Amygdala (tissue), 56 donors: Measurements from ENCODE around the gene COL6A1.
"Not testable (repeated sequence)": the region's sequence is repeated elsewhere in the genome, so short reads cannot be mapped to it uniquely, and the experiment has no call there.

Experiments used
- DNase-seq, 56 donors: peaks; one replicate each; lab custom pipeline; 2025; lab: John Stamatoyannopoulos, UW

The COL6A1 gene

DNA sequence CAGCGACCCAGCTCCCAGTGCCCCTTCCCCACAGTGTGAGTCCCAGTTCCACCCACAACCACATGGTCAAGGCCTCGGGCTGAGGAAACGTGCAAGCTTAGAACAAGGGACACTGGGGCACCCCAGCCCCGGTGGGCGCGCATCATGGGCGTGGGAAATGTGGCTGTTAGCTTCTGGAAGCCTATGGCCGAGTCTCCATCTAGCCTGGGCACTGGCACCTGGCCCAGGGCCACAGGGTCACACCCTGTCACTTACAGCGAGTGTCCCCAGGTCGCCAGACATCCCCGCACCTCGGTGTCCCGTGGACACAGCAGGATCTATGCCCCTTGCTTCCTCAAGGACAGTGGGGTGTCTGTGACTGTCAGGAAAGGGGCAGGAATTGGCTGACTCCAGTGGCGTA, 37.0 kb upstream of the COL6A1 start:
- DNase-seq: no peak

DNA sequence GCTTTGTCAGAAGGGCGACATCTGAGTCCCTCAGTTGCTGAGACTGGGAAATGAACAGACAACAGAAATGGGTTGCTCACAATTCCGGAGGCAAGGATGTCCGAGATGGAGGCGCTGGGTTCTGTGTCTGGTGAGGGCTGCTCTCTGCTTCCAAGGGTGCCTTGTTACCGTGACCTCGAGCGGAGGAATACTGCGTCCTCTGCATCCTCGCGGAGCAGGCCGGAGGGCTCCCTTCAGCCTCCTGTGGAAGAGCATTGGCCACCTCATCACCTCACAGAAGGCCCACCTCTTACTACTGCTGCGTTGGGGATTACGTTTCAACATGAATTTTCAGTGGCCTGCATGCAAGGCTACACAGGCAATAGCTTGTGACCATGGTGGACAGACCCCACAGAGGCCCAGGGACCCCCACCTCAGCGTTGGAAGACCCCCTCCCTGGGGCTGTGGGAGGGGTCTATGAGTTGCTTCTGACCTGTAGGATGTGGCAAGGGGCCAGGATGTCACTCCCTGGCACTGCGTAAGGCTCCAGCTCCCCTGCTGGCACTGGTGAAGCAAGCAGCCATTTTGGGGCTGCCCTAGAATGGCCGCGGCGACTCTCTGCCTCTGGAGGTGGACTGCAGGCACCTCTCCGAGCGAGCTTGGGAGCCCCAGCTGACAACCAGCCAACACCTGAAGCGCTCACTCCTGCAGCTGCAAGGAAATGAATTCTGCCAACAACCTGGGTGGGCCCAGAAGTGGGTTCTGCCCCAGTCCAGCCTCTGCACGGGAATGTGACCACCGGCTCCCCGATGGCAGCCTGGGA, 36.3 kb upstream of the COL6A1 start:
- no peak for DNase-seq

DNA sequence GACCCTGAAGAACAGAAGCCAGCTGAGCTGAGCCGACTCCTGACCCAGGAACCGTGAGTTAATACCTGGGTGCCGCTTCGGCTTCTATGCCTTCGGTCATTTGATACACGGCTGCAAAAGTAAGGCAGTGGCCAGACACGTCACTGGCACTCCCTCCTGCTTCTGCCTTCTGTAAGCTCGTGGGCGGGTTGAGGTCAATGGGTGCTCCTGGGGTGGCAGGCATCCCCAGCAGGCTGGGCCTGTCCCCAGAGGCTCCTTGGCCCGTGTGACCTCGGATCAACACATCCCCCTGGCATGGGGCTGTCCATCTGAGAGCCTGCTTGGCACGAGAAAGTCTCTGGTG, 35.7 kb upstream of the COL6A1 start:
- no peak for DNase-seq

DNA sequence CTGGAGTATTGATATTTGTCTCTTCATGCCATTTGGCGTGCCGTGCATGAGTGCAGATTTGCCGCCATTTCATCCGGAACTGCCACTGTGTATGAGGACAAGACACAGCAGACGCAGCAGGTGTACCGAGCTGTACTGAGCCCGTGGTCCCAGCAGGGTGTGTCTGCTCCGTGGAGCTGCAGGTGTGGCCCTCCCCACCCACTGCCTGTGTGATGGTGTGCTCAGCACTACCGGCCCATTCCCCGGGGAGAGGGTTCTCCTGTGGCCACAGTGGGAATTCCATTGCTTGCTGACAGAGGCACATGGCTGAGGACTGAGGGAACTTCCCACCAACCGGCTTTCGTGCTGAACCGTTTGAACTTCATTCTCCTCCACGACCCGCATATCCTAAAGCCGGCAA, 34.3 kb upstream of the COL6A1 start:
- no peak for DNase-seq

DNA sequence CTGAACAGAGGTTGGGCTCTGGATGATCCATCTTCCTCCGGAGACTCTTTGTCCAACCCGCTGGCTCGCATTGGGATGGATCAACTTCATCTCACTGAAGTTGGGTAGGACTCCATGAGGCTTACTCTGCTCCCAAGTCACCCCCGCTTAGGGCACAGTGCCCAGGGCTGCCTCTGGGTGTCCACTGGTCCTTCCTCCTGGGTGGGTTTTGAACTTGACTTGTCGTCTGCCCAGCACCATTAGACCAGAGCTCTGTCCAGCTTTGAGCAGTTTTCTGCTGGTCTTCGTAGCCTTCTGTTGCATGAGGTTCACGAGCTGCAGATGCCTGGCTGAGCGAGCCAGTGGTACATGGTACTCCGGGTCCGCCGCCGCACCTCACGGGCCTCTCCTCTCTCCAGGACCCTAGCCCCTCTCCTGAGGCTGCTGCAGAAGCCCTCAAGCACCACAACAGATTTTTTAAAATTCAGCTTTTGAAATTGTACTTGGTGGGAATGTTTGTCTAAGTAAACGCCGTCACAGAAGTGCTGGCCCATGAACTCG, 33.8 kb upstream of the COL6A1 start:
- no peak for DNase-seq

DNA sequence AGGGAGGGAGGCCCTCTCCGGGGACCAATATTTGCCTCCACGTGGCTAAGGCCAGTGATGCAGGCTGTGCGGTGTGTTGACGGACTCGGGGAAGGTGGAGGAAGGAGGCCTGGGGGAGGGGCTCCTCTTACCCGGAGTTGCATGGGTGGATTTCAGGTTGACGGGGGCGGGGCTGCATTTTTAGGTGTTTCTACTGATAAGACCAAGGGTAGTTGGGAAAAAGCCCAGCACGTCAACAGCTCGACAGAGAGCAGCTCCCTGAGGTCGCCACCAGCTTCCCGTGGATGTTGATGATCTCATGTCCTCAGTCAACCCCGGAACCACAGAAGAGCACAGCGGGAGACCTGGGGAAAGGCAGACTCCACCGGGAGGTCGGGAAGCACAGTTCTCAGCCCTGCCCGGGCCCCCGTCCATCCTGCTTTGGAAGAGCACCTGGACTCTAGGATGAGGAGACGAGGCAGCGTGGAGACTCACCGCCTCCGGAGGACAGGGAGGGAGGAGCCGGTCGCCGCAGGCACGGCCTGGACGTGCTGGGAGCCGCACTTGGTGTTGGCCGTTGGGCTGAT, 32.9 kb upstream of the COL6A1 start:
- DNase-seq: no peak

DNA sequence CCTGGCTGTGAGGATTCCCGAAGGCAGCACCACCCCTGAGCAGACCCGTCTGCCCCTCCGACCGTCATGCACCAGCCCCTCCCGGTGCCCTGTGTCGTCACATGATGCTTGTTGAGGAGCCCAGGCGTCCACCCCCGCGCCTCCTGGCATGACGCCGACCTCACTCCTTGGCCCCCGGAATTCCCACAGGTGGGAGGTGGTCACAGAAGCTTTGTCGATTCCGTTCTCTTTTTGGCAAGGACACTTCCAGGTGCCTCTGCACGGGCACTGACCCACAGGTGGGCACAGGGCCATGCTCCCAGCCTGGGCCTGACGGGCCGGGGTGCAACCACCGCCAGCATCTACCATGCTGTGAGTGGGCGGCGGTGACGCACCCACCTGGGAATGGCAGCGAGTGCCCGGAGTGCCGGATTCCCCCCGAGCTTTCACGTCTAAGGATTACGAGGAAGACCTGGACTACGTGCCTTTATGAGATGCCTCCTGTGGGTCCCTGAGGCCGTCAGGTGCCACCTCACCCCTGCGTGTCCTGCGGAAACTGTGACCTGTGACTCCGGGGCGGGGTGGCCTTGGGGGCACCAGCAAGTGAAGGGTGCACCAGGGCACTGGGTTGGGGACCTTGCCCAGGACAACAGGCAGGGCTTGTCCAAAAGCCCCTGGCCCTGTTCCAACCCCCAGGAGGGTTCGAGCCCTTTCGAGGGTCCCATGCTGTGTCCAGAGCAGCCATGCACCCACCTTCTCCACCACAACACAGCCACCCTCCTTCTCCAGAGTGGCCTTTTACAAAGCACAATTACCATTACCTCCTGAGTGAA, 31.4 kb upstream of the COL6A1 start:
- DNase-seq: no peak

DNA sequence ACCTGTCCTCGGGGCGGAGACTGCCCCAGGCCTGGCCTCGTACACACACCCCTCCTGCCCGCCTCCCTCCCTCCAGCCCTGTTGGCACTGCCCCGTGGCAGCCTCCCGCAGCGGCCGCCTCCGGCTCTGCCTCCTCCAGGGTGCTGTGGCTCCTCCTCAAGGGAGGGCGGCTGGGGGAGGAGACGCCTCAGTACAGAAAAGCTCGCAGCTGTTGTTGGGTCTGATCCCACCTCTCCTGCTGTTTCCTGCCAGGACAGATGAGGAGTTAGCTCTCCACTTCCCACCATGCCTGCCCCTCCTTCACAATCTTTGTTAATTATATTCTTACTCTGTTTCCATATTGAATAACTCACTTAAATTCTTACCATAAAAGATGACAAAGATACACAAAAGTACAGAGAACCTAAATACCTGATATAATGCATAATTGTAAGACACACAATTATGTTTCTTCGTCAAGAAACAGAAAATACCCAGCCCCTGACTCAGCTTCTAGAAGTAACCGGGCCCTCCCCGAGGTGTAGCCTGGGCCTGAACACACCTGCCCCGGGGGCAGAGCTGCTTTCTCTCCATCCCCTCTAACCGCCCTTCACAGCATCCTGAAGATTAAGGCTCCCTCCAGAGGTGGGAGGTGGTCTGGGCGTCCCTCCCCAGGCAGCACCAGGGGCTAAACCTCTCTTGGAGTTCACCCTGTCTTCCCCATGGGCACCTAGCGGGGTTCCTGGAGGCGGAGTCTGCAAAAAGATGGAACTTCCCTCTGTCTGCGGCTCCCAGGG, 30.6 kb upstream of the COL6A1 start:
- DNase-seq: no peak

DNA sequence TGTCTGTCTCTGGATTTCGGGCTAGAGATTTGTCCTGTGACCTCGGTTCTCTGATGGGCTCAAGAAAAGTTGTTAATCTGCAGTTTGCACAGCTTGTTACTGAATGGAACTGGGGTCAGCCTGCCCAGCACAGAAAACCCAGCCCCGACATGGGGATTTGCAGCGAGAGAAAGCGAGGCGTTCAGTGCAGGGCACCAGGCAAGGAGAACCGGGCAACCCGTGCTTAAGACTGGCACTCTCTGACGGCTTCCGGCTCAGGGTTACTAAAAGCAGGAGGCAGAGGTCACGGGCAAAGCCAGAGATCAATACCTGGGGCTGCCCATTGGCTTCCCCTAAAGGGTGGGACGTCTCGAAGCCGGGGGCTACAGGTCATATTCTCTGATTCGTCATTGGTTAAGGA, 29.9 kb upstream of the COL6A1 start:
- DNase-seq: no peak

DNA sequence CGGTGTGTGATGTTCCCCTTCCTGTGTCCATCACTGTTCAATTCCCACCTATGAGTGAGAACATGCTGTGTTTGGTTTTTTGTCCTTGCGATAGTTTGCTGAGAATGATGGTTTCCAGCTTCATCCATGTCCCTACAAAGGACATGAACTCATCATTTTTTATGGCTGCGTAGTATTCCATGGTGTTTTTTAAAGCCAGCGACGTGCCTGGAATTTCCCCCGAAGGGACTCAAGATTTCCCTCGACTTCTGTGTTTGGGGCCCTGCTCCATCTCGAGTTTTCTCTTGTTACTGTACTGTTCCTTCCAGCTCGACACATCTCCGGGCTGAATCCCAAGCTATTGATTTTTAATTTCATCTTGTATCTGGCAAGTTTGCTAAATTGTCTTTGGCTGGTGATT, 29.0 kb upstream of the COL6A1 start:
- DNase-seq: not testable (repeated sequence)

DNA sequence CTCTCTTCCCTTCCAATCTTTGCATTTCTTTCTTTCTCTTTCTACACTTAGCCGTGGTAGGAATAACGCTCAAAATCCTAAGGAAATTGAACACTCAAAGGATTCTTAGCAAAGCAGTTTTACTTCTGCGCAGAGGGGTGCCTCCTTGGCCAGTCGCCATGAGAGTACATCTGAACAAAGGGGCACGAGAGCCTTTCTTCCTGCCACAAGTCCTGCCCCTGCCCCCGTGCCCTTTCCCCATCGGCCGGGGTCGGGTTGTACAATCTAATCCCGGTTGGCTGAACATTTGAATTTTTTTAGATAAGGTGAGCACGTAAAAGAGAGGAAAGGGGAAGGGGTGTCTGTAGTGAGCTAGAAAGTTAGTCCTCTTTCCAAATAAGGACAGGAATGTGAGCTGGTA, 28.6 kb upstream of the COL6A1 start:
- DNase-seq: no peak

DNA sequence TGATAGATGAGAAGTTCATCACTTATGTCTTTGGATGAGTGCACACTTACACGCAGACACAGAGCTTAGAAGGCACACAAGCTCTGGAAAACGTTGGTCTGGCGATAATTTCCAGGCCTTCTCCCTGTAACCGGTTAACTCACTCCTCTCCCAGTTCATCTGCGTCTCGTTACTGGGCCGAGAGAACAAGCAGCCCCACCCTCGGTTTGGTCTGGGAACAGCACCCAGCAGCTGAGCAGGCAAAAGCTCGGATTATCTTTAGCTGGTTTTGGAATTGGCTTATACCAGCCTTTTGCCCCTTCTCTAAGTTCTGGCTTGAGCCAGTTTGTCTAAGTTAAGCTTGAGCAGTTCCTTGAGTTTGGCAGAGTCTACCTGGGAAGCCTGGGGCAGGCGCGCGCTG, 27.3 kb upstream of the COL6A1 start:
- DNase-seq: no peak

DNA sequence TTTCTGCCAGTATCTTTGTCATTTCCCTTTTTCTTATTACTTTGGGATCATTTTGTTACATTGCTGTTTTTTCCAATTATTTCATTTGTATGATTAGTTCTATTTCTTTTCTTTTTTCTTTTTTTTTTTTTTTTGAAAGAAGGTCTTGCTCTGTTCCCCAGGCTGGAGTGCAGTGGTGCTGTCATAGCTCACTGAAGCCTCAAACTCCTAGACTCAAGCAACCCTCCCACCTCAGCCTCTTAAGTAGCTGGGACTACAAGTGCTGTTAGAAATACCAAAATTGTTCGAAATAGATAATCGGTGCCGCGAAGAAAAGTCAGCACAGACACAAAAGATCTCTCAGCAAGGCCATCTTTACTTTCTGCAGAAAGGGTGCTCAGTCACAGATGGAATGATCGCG, 26.6 kb upstream of the COL6A1 start:
- no peak for DNase-seq

DNA sequence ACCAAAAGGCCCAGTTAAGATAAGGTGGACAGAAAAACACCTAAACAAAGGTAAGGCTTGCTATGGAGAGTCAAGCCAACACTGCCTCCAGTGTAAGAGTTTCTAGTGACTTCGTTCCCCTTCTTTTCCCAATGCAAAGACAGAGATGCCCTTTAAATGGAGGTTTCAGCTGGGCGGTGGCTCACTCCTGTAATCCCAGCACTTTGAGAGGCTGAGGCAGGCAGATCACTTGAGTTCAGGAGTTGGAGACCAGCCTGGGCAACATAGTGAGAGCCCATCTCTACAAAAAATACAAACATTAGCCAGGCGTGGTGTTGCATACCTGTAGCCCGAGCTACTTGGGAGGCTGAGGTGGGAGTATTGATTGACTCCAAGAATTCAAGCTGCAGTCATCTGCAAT, 24.0 kb upstream of the COL6A1 start:
- DNase-seq: no peak

DNA sequence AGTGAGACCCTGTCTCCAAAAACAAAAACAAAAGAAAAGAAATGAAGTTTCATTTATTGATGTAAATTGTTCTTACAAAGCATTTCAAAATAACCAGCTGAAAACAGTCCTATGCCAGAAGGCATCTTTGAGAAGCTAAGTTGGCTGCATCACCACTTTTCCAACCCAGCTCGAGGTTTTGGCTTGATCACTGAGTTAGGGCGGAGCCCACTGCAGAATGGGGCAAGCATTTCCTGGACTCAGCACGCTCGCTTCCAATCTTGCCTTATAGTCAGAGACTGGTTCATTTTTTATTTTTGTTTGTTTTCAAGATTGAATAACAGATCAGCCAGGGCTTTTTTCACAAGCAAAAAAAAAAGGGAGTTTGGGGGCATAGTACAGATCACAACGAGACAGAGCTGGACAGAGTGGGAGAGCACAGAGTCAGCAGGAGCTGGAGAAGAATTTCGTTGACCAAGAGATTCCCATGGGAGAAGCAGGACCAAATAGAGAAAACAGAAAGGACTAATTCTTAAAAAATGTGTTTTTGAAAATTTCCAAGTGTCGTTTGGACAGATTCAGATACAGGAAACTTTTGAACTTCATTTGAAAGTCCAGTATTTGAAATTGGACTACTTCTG, 23.5 kb upstream of the COL6A1 start:
- DNase-seq: no peak

DNA sequence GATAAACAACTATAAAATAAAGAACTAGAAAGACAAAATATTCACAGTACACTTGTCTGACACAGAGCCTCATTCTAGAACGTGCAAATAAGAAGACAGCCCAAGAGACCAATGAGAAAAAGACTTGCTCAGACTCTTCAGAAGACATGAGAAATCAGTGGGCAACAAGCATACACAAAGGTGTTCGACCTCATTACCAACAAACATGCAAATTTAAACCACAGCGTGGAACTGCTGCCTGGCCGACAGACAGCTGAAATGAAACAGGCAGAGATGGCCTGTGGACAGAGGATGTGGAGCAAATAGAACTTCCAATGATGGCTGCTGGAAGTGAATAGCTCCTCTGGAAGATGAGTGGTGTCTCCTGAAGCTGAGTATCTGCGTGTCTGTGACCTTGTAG, 22.4 kb upstream of the COL6A1 start:
- DNase-seq: no peak

DNA sequence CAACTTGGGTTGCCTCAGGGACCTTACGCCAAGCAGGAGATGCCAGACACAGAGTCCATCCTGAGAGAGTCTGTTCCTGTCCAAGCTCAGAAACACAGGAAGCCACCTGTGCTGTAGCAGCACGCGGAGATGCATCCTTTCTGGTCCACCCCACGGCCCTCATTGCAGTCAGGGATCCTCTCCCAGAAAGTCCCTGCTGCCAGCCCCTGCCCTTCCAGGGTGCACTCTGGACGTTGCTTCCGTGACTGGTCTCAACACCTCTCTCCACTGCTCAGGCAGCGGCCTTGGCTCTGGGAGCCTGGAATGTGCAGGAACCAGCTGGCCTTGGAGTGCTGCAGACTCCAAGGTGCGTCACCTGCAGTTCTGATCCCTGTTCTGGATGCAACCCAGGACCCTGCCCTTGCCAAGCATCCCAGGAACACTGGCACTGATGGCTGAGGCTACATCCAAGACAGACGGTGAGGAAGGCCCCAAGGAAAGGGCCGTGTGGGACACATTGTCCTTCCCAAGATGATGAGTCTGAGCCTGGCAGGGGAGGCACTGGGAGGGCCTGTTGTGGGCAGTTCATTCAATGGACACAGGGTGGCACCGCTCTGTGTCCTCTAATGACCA, 21.7 kb upstream of the COL6A1 start:
- no peak for DNase-seq

DNA sequence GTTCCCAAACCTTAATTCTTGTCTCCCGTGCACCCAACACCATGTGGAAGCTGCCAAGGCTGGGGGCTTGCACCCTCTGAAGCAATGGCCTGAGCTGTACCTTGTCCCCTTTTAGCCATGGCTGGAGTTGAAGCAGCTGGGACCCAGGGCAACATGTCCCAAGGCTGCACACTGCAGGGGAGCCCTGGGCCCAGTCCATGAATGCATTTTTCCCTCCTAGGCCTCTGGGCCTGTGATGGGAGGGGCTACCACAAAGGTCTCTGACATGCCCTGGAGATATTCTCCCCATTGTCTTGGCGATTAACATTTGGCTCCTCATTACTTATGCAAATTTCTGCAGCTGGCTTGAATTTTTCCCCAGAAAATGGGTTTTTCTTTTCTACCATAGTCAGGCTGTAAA, 20.2 kb upstream of the COL6A1 start:
- DNase-seq: not testable (repeated sequence)

DNA sequence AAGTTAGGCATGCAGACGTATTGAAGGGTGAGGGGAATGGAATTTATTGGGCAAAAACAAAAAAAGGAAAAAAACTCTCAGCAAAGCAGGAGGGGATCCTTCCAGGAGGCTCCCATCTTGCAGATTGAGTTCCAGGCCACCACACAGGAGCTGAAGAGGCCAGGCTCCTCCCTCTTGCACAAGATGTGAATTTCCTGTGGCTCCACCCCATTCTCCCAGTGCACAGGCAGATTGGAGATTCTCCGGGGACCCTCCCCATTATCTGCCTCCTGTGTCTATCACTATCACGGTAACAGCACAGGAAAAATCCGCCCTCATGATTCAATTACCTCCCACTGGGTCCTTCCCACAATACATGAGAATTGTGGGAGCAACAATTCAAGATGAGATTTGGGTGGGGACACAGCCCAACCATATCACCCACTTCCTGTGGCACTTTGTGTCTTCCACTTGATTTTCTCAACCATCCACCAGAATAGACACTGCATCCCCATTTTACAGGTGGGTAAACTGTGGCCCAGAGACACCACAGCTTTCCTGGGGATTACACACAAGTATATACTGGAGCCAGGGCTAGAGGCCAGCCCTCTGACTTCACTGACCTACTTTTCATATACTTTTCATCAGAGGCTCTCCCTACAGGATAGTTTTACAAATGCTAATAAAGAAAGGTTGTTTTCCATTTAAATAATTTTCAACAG, 18.9 kb upstream of the COL6A1 start:
- no peak for DNase-seq
